Fibroblast of upper back skin (primary cell): ENCODE results near the gene HAPSTR1.

Source experiments
- DNase-seq: peaks from one replicate; pipeline ENCODE4 v3.0.0-alpha.2; 2013

The HAPSTR1 gene

GRCh38 chr16:9124908-9125584 is 33.6 kb downstream of the HAPSTR1 start:
- no peak for DNase-seq

- no peak for DNase-seq
These were observed 34.4 kb downstream of the HAPSTR1 start for GRCh38 chr16:9125658-9126505.

- no peak for DNase-seq
These were observed 35.2 kb downstream of the HAPSTR1 start for GRCh38 chr16:9126609-9127008.

GRCh38 chr16:9128346-9129342 is 37.2 kb downstream of the HAPSTR1 start:
- DNase-seq: no peak

GRCh38 chr16:9134306-9134705 is 42.9 kb downstream of the HAPSTR1 start:
- DNase-seq: no peak

- DNase-seq: peak; percentile 64
These were observed 43.3 kb downstream of the HAPSTR1 start for GRCh38 chr16:9134739-9135138.

GRCh38 chr16:9135797-9136196 is 44.4 kb downstream of the HAPSTR1 start:
- no peak for DNase-seq

GRCh38 chr16:9136596-9136995 is 45.2 kb downstream of the HAPSTR1 start:
- DNase-seq: no peak

GRCh38 chr16:9138021-9138680 is 46.7 kb downstream of the HAPSTR1 start:
- no peak for DNase-seq

- peak; percentile 60 for DNase-seq
These were observed 47.5 kb downstream of the HAPSTR1 start for GRCh38 chr16:9138731-9139501.

- DNase-seq: peak; percentile 38
These were observed 48.5 kb downstream of the HAPSTR1 start for GRCh38 chr16:9139965-9140364.
